LNCaP clone FGC (cell line): ENCODE measurements around the gene HAGHL.

Experiments used
- DNase-seq: peaks from one replicate; pipeline ENCODE4 v3.0.0-alpha.2; 2011; ENCODE audit warnings: low read depth
- H3K4me3 ChIP-seq: 2 replicates; pipeline ENCODE4 v1.5.1; 2011; ENCODE audit warnings: mild to moderate bottlenecking, low read depth, low read length, control low read depth
- CTCF ChIP-seq: IDR thresholded peaks from 2 replicates; pipeline ENCODE4 v1.5.1; 2012; ENCODE audit warnings: mild to moderate bottlenecking; ENCODE audit not compliant: control insufficient read depth, insufficient read depth; ENCODE audit errors: extremely low read depth

Gene HAGHL

GRCh38 chr16:729768-730665, 3.1 kb downstream of the HAGHL start:
- no peak for DNase-seq
- no peak for TF ChIP-seq CTCF
- no peak overlapping the region for H3K4me3 ChIP-seq

GRCh38 chr16:730666-731509, 4.0 kb downstream of the HAGHL start:
- no peak for DNase-seq
- no peak overlapping the region for H3K4me3 ChIP-seq
- no peak for TF ChIP-seq CTCF

GRCh38 chr16:732332-732731, 5.4 kb downstream of the HAGHL start:
- no peak for DNase-seq
- no peak overlapping the region for H3K4me3 ChIP-seq
- TF ChIP-seq CTCF = no peak

- no peak for DNase-seq
- H3K4me3 ChIP-seq = no peak overlapping the region
- no peak for TF ChIP-seq CTCF
These were observed 6.0 kb downstream of the HAGHL start for GRCh38 chr16:732936-733335.

- no peak for TF ChIP-seq CTCF
- DNase-seq = no peak
- H3K4me3 ChIP-seq = no peak overlapping the region
These were observed 6.7 kb downstream of the HAGHL start for GRCh38 chr16:733382-734207.

- no peak for TF ChIP-seq CTCF
- no peak for DNase-seq
- H3K4me3 ChIP-seq = no peak overlapping the region
These were observed 7.5 kb downstream of the HAGHL start for GRCh38 chr16:734208-734980.
